K562 (cell line): ENCODE measurements around the gene KCNA10. TPM values are rescaled to one million over a fixed set of nuclear protein-coding genes. Genes with fewer than 3 reads are reported as not detected.
A peak's percentile ranks its signal among the peaks of the same experiment; 100 is the strongest.

Experiments
- CC2D1A ChIP-seq: fragments of 450-650 bp; IDR thresholded peaks from 2 replicates; pipeline ENCODE4 v1.6.1; 2017; ENCODE audit warnings: mild to moderate bottlenecking
- CREM ChIP-seq: IDR thresholded peaks from 2 replicates; pipeline ENCODE4 v1.6.1; 2014; ENCODE audit warnings: antibody characterized with exemption, low read depth
- CTBP1 ChIP-seq: fragments of 450-650 bp; IDR thresholded peaks from 2 replicates; pipeline ENCODE4 v1.6.1; 2016; ENCODE audit warnings: borderline replicate concordance
- E2F4 ChIP-seq: sonication (generic); formaldehyde crosslinking; IDR thresholded peaks from 2 replicates; pipeline ENCODE4 v1.8.0; 2022; ENCODE audit warnings: mild to moderate bottlenecking, low read depth, missing genetic modification reagents
- EGR1 ChIP-seq: fragments of 450-650 bp; conservative IDR thresholded peaks from 2 replicates; pipeline ENCODE4 v1.6.1; 2017; ENCODE audit warnings: mild to moderate bottlenecking
- JUND ChIP-seq, 2 experiments: IDR thresholded peaks; 2 replicates in 1 of 2; 3 replicates in 1 of 2; pipeline ENCODE4 v1.6.1; 2011; ENCODE audit warnings: borderline replicate concordance in 2 of 2, low read depth in 2 of 2, low read length in 2 of 2, improper control_type of control experiment in 1 of 2, missing biosample characterization in 1 of 2, missing genetic modification characterization in 1 of 2, missing genetic modification reagents in 1 of 2
- KLF16 ChIP-seq: IDR thresholded peaks from 2 replicates; pipeline ENCODE4 v1.6.1; 2016; ENCODE audit warnings: antibody characterized with exemption
- LCOR ChIP-seq: sonication (generic); formaldehyde crosslinking; IDR thresholded peaks from 2 replicates; pipeline ENCODE4 v1.8.0; 2022; ENCODE audit warnings: mild to moderate bottlenecking, missing genetic modification reagents
- RAD21 ChIP-seq, 2 experiments: fragments of 250-450 bp in 1 of 2; fragments of 450-650 bp in 1 of 2; sonication (Bioruptor Pico) in 1 of 2; formaldehyde crosslinking in 1 of 2; IDR thresholded peaks in 1 of 2; conservative IDR thresholded peaks in 1 of 2; 2 replicates each; pipeline versions ENCODE4 v1.4.0 to v1.8.0; 2020 to 2022; ENCODE audit warnings: mild to moderate bottlenecking in 2 of 2, moderate library complexity in 1 of 2
- RB1 ChIP-seq: fragments of 450-650 bp; IDR thresholded peaks from 2 replicates; pipeline ENCODE4 v1.6.1; 2017; ENCODE audit warnings: low read depth, mild to moderate bottlenecking
- RFX1 ChIP-seq: fragments of 450-650 bp; IDR thresholded peaks from 2 replicates; pipeline ENCODE4 v1.6.1; 2016; ENCODE audit warnings: mild to moderate bottlenecking, moderate library complexity
- SMC3 ChIP-seq: conservative IDR thresholded peaks from 2 replicates; pipeline ENCODE4 v1.6.1; 2011; ENCODE audit warnings: low read depth, low read length, improper control_type of control experiment; ENCODE audit not compliant: insufficient read depth
- XRCC3 ChIP-seq: fragments of 450-650 bp; IDR thresholded peaks from 2 replicates; pipeline ENCODE4 v1.6.1; 2017; ENCODE audit warnings: mild to moderate bottlenecking, moderate library complexity
- YY1 ChIP-seq, 3 experiments: IDR thresholded peaks; 2 replicates each; pipeline ENCODE4 v1.6.1; 2011; ENCODE audit warnings: low read length in 2 of 3, mild to moderate bottlenecking in 2 of 3, moderate library complexity in 2 of 3, borderline replicate concordance in 1 of 3, control low read depth in 1 of 3, low read depth in 1 of 3; ENCODE audit not compliant: insufficient read depth in 3 of 3, insufficient replicate concordance in 2 of 3, control insufficient read depth in 1 of 3, insufficient read length in 1 of 3; ENCODE audit errors: extremely low read depth in 1 of 3
- ZNF24 ChIP-seq: fragments of 450-650 bp; IDR thresholded peaks from 2 replicates; pipeline ENCODE4 v1.6.1; 2016
- ZZZ3 ChIP-seq: fragments of 450-650 bp; IDR thresholded peaks from 2 replicates; pipeline ENCODE4 v1.6.1; 2016; ENCODE audit warnings: antibody characterized with exemption, mild to moderate bottlenecking, moderate library complexity
- polyA plus RNA-seq, 8 experiments: library from polyadenylated mRNA; depleted of rRNA in 4 of 8; stranded (reverse) in 5 of 8; unstranded in 3 of 8; fragments of >200 nt; fragmentation: Nextera tagmentation in 2 of 8; fragmentation: Illumina TruSeq in 1 of 8; extraction: Ambion mirVana in 2 of 8; extraction: Trizol in 1 of 8; gene quantifications; 2 replicates each; pipeline versions ENCODE4 v1.2.1 to v1.2.3, GENCODE V29; 2011 to 2014; ENCODE audit warnings: inconsistent platforms in 1 of 8, missing spikeins in 1 of 8
- total RNA-seq, 7 experiments: library from RNA; depleted of rRNA in 6 of 7; stranded (reverse); fragments of >200 nt in 6 of 7; fragmentation: Illumina TruSeq in 2 of 7; extraction: Trizol in 2 of 7; gene quantifications; 2 replicates each; pipeline versions ENCODE4 v1.2.1 to v1.2.3, GENCODE V29; 2011 to 2021; ENCODE audit warnings: low replicate concordance in 1 of 7
- TF ChIP-seq, protein P1 (sequence below), 3 experiments: fragments of 200-800 bp in 1 of 3; sonication (Bioruptor generic) in 1 of 3; sonication (generic) in 1 of 3; formaldehyde crosslinking in 1 of 3; IDR thresholded peaks; 2 replicates each; pipeline versions ENCODE4 v1.6.1 to v1.8.0; 2016 to 2022; ENCODE audit warnings: mild to moderate bottlenecking in 2 of 3, missing compliant biosample characterization in 2 of 3, missing genetic modification characterization in 2 of 3, missing genetic modification reagents in 1 of 3

Gene KCNA10
- total and polyA plus RNA-seq, 9 of the 15 experiments (the other 6 are each of a cell fraction or from before 2014, with no cell fraction given) = not detected

- TF ChIP-seq KLF16 (0 out of 2 replicates have a peak, but pooled peaks have one; percentile 7), JUND (IDR thresholded peaks at IDR 0.05; ENCODE audit: borderline replicate concordance, low read depth, low read length) (peak; percentile 29; the same call in 1 of the 2 replicates), JUND (tag; IDR thresholded peaks at IDR 0.05; ENCODE audit: borderline replicate concordance, low read depth, low read length) (no peak), ZZZ3 (no peak), CTBP1 (peak; percentile 36; the same call in 1 of the 2 replicates), SMC3 (peak; percentile 92), LCOR (CRISPR knock-in tag) (no peak), ZNF24 (peak; percentile 94), RFX1 (peak; percentile 84), EGR1 (0 out of 2 replicates have a peak, but pooled peaks have one; percentile 17), CREM (0 out of 2 replicates have a peak, but pooled peaks have one; percentile 39), RB1 (peak; percentile 65), E2F4 (CRISPR knock-in tag) (0 out of 2 replicates have a peak, but pooled peaks have one; percentile 13), YY1 (IDR thresholded peaks at IDR 0.05; ENCODE audit: borderline replicate concordance in 1 of 3, control insufficient read depth in 1 of 3, extremely low read depth in 1 of 3, insufficient read depth in 3 of 3, insufficient read length in 1 of 3, insufficient replicate concordance in 2 of 3, low read depth in 1 of 3, low read length in 2 of 3) (peak in 1 of 3 experiments; percentile 16), RAD21 (CRISPR knock-in tag; conservative IDR thresholded peaks at IDR 0.05 in 1 of 2, IDR thresholded peaks at IDR 0.05 in 1 of 2) (peak; percentile 74 to 94), CC2D1A (0 out of 2 replicates have a peak, but pooled peaks have one; percentile 54), XRCC3 (no peak)
- TF ChIP-seq, protein P1, sequence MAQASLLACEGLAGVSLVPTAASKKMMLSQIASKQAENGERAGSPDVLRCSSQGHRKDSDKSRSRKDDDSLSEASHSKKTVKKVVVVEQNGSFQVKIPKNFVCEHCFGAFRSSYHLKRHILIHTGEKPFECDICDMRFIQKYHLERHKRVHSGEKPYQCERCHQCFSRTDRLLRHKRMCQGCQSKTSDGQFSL (CRISPR knock-in tag; IDR thresholded peaks at IDR 0.05) = peak; percentile 94
- TF ChIP-seq, protein P1 (tag; IDR thresholded peaks at IDR 0.05) = peak in 1 of 2 experiments; percentile 49; a peak in 1 of 4 replicates
These were observed 5.6 kb upstream of the KCNA10 start (continued) for GRCh38 chr1:110524311-110525248.
